ENCODE data around the gene NAA40.
A peak's percentile ranks its signal among the peaks of the same experiment; 100 is the strongest.

Gene NAA40

GRCh38 chr11:63986932-63987513 is 48.2 kb downstream of the NAA40 start:
- Histone ChIP-seq H2AFZ (ENCODE audit: low read depth) (no peak overlapping the region), H4K20me1 (ENCODE audit: insufficient read depth) (no peaks in the 10 kb centered on the region), H3K9ac (peak overlapping the region; percentile 77; the same call in 1 of the 2 replicates), H3K27me3 (ENCODE audit: insufficient read depth, low read depth) (no peaks in the 10 kb centered on the region), H3K36me3 (ENCODE audit: insufficient read depth) (no peaks in the 10 kb centered on the region), H3K4me1 (ENCODE audit: low read depth, poor library complexity, severe bottlenecking) (peaks cover 19% of the 10 kb centered on the region), H3K4me2 (peak overlapping the region; percentile 94), H3K4me3 (IDR thresholded peaks at IDR 0.05; ENCODE audit: insufficient read depth, low read depth, low read length) (no peak overlapping the region), H3K27ac (peak overlapping the region; percentile 64; the same call in 1 of the 2 replicates), H3K79me2 (ENCODE audit: insufficient read depth, low read depth) (peaks cover 17% of the 10 kb centered on the region)
- no peak for TF ChIP-seq CTCF (conservative IDR thresholded peaks at IDR 0.05; ENCODE audit: low read depth, low read length)

DNA sequence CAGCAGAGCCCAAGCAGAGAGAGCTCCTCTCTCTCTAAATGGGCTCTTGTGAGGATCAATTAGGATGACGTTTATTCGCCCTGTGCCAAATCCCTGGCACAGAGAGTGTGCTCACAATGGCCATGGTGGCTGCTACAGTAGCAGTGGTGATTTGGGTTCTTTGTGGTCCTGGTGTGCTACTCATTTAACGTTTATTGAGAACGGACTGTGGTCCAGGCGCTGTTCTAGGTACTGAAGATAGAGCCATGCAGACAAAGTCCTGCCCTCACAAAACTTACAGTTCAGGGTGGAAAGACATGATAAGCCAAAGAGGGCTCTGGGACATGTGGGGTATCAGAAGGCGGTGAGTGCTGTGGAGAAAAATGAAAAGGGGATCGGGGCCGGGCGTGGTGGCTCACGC is 52.8 kb downstream of the NAA40 start:
- no peaks in the 10 kb centered on the region for H4K20me1 ChIP-seq (ENCODE audit: insufficient read depth)

DNA sequence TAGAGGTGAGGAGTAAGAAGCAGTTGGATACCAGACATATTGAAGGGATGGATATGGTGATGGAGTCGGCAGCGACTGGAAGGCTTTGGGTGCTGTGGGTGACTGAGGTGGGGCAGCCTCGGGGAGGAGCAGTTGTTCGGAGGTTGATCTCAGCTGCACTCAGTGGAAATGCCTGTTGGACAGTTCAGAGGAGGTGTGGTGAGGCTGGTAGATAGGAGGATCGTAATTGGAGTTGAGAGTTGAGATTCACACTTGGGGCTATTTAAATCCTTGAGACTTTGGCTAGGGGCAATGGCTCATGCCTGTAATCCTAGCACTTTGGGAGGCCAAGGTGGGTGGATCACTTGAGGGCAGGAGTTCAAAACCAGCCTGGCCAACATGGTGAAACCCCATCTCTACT is 54.3 kb downstream of the NAA40 start:
- no peaks in the 10 kb centered on the region for H3K36me3 ChIP-seq (ENCODE audit: insufficient read depth)
- TF ChIP-seq CTCF (conservative IDR thresholded peaks at IDR 0.05; ENCODE audit: low read depth, low read length): no peak

More for the DNA sequence above, 52.8 kb downstream of the NAA40 start:
- Histone ChIP-seq H2AFZ (ENCODE audit: low read depth) (no peak overlapping the region), H3K4me1 (ENCODE audit: low read depth, poor library complexity, severe bottlenecking) (peaks cover 13% of the 10 kb centered on the region), H3K4me2 (no peak overlapping the region), H3K36me3 (ENCODE audit: insufficient read depth) (no peaks in the 10 kb centered on the region), H3K27ac (no peak overlapping the region), H3K27me3 (ENCODE audit: insufficient read depth, low read depth) (no peaks in the 10 kb centered on the region), H3K4me3 (IDR thresholded peaks at IDR 0.05; ENCODE audit: insufficient read depth, low read depth, low read length) (no peak overlapping the region), H3K9ac (no peak overlapping the region), H3K79me2 (ENCODE audit: insufficient read depth, low read depth) (peaks cover 14% of the 10 kb centered on the region)
- TF ChIP-seq CTCF (conservative IDR thresholded peaks at IDR 0.05; ENCODE audit: low read depth, low read length): no peak

DNA sequence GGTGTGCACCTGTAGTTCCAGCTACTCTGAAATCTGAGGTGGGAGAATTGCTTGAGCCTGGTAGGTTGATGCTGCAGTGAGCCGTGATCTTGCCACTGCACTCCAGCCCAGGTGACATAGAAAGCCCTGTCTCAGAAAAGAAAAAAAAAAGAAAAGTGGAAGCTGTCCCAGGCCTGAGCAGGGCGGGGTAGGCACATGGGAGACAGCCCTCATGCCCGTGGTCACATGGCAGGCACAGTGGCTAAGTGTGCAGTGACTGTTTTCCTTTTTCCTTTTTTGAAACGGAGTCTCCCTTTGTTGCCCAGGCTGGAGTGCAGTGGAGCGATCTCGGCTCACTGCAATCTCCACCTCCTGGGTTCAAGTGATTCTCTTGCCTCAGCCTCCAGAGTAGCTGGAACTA is 55.2 kb downstream of the NAA40 start:
- H3K27me3 ChIP-seq (ENCODE audit: insufficient read depth, low read depth): no peaks in the 10 kb centered on the region
- H3K4me1 ChIP-seq (ENCODE audit: low read depth, poor library complexity, severe bottlenecking): no peaks in the 10 kb centered on the region
- no peak for TF ChIP-seq CTCF (conservative IDR thresholded peaks at IDR 0.05; ENCODE audit: low read depth, low read length)
- H3K27ac ChIP-seq: no peak overlapping the region
- no peak overlapping the region for H2AFZ ChIP-seq (ENCODE audit: low read depth)
- H3K4me2 ChIP-seq: no peak overlapping the region
- no peaks in the 10 kb centered on the region for H4K20me1 ChIP-seq (ENCODE audit: insufficient read depth)
- no peak overlapping the region for H3K4me3 ChIP-seq (IDR thresholded peaks at IDR 0.05; ENCODE audit: insufficient read depth, low read depth, low read length)
- H3K9ac ChIP-seq: no peak overlapping the region
- H3K79me2 ChIP-seq (ENCODE audit: insufficient read depth, low read depth): no peaks in the 10 kb centered on the region
- H3K36me3 ChIP-seq (ENCODE audit: insufficient read depth): no peaks in the 10 kb centered on the region

More for the DNA sequence above, 54.3 kb downstream of the NAA40 start:
- no peaks in the 10 kb centered on the region for H3K79me2 ChIP-seq (ENCODE audit: insufficient read depth, low read depth)
- H3K4me2 ChIP-seq: no peak overlapping the region
- H3K4me3 ChIP-seq (IDR thresholded peaks at IDR 0.05; ENCODE audit: insufficient read depth, low read depth, low read length): no peak overlapping the region
- peaks cover under 1% of the 10 kb centered on the region for H3K4me1 ChIP-seq (ENCODE audit: low read depth, poor library complexity, severe bottlenecking)
- H3K27ac ChIP-seq: no peak overlapping the region
- no peak overlapping the region for H2AFZ ChIP-seq (ENCODE audit: low read depth)
- H3K27me3 ChIP-seq (ENCODE audit: insufficient read depth, low read depth): no peaks in the 10 kb centered on the region
- H4K20me1 ChIP-seq (ENCODE audit: insufficient read depth): no peaks in the 10 kb centered on the region
- H3K9ac ChIP-seq: no peak overlapping the region

All from KMS-11 (cell line).